ELR (cell line): ENCODE data around the gene DMBT1.
"Not testable (repeated sequence)": the region's sequence is repeated elsewhere in the genome, so short reads cannot be mapped to it uniquely, and the experiment has no call there.

Source experiments
- DNase-seq: peaks from one replicate; pipeline ENCODE4 v3.0.0-alpha.2; 2015; ENCODE audit warnings: low read depth

Gene DMBT1

DNA sequence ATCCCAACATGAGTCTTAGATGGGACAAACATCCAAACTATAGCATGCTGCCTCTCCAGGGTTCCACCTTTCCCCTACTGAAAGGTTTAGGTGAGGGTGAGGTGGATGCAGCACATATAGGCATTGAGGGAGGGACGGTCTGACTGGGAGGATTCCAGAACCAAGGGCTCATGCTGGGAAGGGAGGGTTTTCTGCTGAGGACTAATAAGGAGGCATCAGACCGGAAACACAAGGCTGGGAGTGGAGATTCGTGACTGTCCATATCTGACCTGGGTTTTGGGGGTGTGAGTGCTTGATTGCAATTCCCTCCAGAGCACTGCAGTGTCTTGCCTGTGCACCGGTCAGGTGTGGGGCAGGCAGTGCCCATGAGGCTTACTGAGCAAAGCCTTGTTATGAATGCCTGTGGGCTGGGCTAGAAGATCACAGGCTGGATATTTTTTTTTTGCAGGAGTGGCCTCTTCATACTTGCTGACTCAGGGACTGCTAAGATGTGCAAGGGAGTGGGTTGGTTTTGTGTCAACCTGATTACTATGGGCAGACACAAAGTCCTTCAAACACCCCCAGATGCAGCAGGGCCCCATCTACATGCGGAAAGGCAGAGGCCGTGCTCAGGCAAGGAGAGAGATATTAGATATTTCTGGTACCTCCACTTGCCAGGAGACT is 26.7 kb downstream of the DMBT1 start:
- no peak for DNase-seq

GRCh38 chr10:122588381-122588780 is 27.8 kb downstream of the DMBT1 start:
- DNase-seq: no peak

DNA sequence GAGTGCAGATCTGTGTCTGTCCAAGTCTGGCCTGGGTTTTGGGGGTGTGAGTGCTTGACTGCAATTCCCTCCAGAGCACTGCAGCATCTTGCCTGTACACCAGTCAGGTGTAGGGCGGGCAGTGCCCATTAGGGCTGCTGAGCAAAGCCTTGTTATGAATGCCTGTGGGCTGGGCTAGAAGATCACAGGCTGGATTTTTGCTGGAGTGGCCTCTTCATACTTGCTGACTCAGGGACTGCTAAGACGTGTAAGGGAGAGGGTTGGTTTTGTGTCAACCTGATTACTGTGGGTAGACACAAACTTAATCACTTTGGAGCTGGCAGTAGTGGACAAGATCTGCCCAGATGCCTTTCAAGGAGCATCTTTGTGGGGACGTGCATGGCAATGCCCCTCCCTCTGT is 29.6 kb downstream of the DMBT1 start:
- DNase-seq: no peak

DNA sequence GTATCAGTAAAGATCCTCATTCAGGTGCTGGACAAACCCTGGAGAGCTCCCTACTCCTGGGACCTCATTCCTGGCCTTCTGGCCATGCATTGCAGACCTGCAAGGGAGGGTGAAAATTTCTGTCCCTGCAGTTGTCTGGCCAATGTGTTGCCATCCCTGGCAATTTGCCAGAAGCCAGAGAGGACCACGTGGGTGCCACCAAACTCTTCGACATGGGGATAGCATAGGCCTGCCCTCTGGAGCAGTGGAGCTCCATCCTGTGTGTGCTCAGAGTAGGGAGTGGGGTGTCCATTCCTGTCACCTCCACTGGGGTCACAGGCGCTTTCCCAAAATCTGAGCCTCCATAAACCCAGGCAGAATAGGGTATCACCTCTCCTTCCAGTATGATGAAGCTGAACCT is 31.2 kb downstream of the DMBT1 start:
- no peak for DNase-seq

GRCh38 chr10:122592161-122592560 is 31.6 kb downstream of the DMBT1 start:
- no peak for DNase-seq

DNA sequence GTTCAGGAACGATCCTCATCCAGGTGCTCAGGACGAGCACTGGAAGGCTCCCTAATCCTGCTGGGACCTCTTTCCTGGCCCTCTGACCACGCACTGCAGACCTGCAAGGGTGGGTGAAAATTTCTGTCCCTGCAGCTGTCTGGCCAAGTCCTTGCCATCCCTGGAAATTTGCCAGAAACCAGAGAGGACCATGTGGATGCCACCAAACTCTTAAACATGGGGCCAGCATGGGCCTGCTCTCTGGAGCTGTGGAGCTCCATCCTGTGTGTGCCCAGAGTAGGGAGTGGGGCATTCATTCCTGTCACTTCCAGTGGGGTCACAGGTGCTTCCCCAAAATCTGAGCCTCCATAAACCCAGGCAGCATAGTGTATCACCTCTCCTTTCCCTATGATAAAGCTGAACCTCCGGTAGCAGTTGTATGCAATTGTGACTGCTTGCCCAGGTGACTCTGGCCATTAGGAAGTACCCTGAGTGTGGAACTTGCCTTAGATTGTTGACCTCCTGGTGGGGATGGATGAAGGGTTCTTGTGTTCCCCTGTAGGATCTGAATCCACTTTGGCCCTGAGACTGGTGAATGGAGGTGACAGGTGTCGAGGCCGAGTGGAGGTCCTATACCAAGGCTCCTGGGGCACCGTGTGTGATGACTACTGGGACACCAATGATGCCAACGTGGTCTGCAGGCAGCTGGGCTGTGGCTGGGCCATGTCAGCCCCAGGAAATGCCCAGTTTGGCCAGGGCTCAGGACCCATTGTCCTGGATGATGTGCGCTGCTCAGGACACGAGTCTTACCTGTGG is 57.1 kb downstream of the DMBT1 start:
- no peak for DNase-seq

- no peak for DNase-seq
Observed at GRCh38 chr10:122618461-122619165, 58.1 kb downstream of the DMBT1 start.

GRCh38 chr10:122620961-122621360 is 60.4 kb downstream of the DMBT1 start:
- DNase-seq: not testable (repeated sequence)

GRCh38 chr10:122624546-122624945 is 64.0 kb downstream of the DMBT1 start:
- DNase-seq: no peak

DNA sequence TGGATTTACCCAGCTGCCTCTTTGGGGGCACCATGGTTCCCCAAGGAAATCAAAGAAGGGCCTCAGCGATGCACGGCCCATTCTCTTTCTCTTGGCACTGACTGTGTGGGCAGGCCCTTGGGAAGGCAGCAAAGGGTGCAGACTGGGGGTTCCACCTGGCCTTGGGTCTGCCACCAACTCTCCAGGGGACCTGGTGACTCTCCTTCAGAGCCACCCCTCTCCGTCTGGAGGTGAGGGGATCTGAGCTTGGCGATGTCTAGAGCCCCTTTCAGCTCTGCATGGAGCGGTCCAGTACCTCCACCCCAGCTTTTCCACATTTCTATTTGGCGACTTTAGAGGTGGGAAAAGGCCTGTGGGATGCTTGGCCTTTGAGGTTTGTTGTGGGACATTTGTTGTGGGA is 70.0 kb downstream of the DMBT1 start:
- DNase-seq: no peak

DNA sequence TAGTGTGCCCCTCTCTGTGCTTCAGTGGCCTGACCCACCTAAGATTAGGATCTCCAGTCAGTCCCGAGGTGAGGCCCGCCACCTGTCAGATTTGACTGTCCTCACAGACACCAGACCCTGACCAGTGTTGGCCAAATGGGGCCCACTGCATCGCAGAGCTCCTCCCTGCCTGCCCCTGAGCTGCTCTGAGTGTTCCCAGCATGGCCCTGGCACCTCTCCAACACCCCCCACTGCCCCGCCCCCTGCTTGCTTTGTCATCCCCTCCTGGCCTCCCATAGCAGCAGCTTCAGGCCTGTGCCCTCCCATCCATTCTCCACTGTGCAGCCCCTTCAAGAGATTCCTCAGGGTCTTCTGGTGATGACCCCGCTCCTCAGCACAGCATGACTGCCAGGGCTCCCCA is 71.5 kb downstream of the DMBT1 start:
- no peak for DNase-seq

GRCh38 chr10:122632576-122632975 is 72.0 kb downstream of the DMBT1 start:
- DNase-seq: no peak

DNA sequence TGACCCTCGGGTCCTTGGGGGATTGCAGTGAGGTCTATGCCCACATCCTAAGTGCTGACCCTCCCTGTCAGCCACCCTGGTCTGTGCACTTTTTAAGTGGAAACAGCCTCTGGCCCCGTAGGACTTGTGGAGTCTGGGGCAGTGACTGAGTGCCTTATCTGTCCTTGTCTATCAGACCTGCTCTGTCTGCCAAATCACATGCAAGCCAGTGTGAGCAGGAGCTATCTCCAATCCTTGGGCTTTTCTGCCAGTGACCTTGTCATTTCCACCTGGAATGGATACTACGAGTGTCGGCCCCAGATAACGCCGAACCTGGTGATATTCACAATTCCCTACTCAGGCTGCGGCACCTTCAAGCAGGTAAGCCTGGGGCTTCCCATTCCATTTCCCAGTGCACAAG is 76.4 kb downstream of the DMBT1 start:
- DNase-seq: no peak

DNA sequence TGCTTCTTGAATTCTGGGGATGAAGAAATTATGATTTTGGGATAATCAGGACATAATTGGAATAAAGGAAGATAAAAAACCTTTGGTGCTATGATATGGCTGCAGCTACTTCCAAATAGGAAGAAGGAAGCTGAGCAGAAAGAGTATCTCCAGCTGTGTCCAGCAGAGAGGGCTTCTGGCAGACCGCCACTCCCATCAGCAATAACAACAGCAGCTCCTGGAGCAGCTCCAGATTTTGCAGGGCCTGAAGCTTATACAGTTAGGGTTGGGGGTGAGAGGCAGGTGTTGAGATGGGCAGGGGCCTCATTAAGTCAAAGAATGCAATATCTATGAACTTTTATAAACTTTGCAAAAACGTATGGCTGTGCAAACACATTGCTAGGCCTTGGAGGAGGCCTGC is 76.8 kb downstream of the DMBT1 start:
- DNase-seq: no peak

- no peak for DNase-seq
Observed at GRCh38 chr10:122638106-122638505, 77.6 kb downstream of the DMBT1 start.

- no peak for DNase-seq
Observed at GRCh38 chr10:122639801-122640200, 79.2 kb downstream of the DMBT1 start.

- no peak for DNase-seq
Observed at GRCh38 chr10:122640921-122641320, 80.4 kb downstream of the DMBT1 start.

DNA sequence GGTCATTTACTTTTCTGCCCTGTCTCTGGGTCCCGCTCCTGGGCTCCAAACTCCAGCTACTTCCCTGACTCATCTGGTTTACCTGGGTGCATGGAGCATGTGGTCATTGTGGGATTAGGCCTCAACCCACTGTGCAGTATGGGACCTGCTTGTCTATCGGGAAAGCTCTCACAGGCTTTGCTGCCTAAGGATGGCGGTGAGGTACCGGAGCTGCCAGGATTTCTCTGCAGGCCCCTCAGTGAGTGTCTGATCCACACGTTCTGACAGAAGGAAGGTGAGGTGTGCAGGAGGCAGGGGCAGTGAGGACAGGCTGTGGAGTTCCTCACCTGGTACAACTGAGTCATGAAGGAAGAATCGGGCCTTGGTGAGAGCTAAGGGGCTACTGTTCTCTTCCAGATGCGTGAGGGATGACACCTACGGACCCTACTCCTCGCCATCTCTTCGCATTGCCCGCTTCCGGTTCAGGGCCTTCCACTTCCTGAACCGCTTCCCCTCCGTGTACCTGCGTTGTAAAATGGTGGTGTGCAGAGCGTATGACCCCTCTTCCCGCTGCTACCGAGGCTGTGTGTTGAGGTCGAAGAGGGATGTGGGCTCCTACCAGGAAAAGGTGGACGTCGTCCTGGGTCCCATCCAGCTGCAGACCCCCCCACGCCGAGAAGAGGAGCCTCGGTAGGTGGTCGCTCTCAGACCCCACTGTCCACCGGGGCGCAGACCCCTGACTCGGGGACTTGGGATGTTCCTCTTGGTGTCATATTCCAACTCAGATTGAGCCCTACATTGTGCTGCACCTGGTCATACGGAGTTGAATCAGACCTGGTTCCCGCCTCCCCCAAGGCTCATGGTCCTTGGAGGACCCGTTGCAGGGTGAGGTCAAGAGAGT is 82.4 kb downstream of the DMBT1 start:
- no peak for DNase-seq

DNA sequence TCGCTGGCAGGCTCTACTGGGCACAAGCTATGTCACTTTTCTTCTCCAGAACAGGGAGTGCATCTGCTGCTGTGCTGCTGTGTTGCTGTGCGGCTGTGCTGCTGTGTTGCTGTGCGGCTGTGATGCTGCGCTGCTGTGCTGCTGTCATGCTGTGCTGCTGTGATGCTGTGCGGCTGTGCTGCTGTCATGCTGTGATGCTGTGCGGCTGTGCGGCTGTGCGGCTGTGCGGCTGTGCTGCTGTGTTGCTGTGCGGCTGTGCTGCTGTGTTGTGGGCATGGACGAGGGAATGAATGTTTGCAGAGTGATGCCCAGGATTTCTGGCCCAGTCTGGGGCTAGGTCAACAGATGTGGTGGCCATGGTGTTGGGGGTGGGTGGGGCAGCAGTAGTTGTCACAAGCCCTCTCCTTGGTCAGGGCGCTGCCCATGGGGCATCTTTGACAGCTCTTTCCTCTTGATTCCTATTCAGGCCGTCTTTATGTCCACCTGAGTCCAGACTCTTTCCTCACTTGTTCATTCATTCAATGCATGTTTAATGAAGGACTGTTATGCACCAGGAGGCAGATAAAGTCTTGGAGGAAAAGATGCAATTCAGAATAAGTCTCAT is 83.5 kb downstream of the DMBT1 start:
- DNase-seq: no peak

- no peak for DNase-seq
Observed at GRCh38 chr10:122646511-122647382, 86.2 kb downstream of the DMBT1 start.
